CD4-positive, alpha-beta T cell treated with Interleukin-12 subunit alpha and Interleukin-12 subunit beta, for 1 hour (primary cell): Measurements from ENCODE around the gene RBBP4.
A peak's percentile ranks its signal among the peaks of the same experiment; 100 is the strongest.
"Not testable (repeated sequence)": the region's sequence is repeated elsewhere in the genome, so short reads cannot be mapped to it uniquely, and the experiment has no call there.

Experiments used
- DNase-seq: peaks from one replicate; pipeline ENCODE4 v3.0.0-alpha.2; 2020

RBBP4 gene

GRCh38 chr1:32650752-32651460 lies at the start of gene RBBP4:
Gene RBBP4 (plus strand): TSS chr1:32651208. CDS start chr1:32651307, 99 bp downstream.
- peak; percentile 99 for DNase-seq

- DNase-seq: no peak
Measured at GRCh38 chr1:32605711-32606424, 45.1 kb upstream of the RBBP4 start.

GRCh38 chr1:32606565-32607371 lies 44.2 kb upstream of the RBBP4 start:
- no peak for DNase-seq

- no peak for DNase-seq
Measured at GRCh38 chr1:32609180-32609579, 41.8 kb upstream of the RBBP4 start.

- no peak for DNase-seq
Measured at GRCh38 chr1:32611859-32612188, 39.2 kb upstream of the RBBP4 start.

- peak; percentile 46 for DNase-seq
Measured at GRCh38 chr1:32612189-32612881, 38.7 kb upstream of the RBBP4 start.

GRCh38 chr1:32613472-32613871 lies 37.5 kb upstream of the RBBP4 start:
- no peak for DNase-seq

- no peak for DNase-seq
Measured at GRCh38 chr1:32618673-32619221, 32.3 kb upstream of the RBBP4 start.

GRCh38 chr1:32619701-32620485 lies 31.1 kb upstream of the RBBP4 start:
- no peak for DNase-seq

- DNase-seq: no peak
Measured at GRCh38 chr1:32622205-32622604, 28.8 kb upstream of the RBBP4 start.

- no peak for DNase-seq
Measured at GRCh38 chr1:32622806-32623681, 28.0 kb upstream of the RBBP4 start.

- no peak for DNase-seq
Measured at GRCh38 chr1:32623775-32624174, 27.2 kb upstream of the RBBP4 start.

- no peak for DNase-seq
Measured at GRCh38 chr1:32626176-32626575, 24.8 kb upstream of the RBBP4 start.

GRCh38 chr1:32627596-32628162 lies 23.3 kb upstream of the RBBP4 start:
- DNase-seq: peak; percentile 43

GRCh38 chr1:32630173-32630572 lies 20.8 kb upstream of the RBBP4 start:
- not testable (repeated sequence) for DNase-seq

- no peak for DNase-seq
Measured at GRCh38 chr1:32632829-32633228, 18.2 kb upstream of the RBBP4 start.

GRCh38 chr1:32635508-32636277 lies 15.3 kb upstream of the RBBP4 start:
- DNase-seq: no peak

- DNase-seq: no peak
Measured at GRCh38 chr1:32636914-32637645, 13.9 kb upstream of the RBBP4 start.

GRCh38 chr1:32639489-32640075 lies 11.4 kb upstream of the RBBP4 start:
- no peak for DNase-seq
